22Rv1 (cell line): ENCODE data around the gene PDE3A.

Source experiments
- ZFX ChIP-seq: fragments of 450-650 bp; IDR thresholded peaks from 2 replicates; pipeline ENCODE4 v1.6.1; 2017; ENCODE audit warnings: antibody characterized with exemption, borderline replicate concordance
- TF ChIP-seq, protein P1 (sequence below): fragments of 450-650 bp; IDR thresholded peaks from 2 replicates; pipeline ENCODE4 v1.5.1; 2017; ENCODE audit warnings: mild to moderate bottlenecking

DNA sequence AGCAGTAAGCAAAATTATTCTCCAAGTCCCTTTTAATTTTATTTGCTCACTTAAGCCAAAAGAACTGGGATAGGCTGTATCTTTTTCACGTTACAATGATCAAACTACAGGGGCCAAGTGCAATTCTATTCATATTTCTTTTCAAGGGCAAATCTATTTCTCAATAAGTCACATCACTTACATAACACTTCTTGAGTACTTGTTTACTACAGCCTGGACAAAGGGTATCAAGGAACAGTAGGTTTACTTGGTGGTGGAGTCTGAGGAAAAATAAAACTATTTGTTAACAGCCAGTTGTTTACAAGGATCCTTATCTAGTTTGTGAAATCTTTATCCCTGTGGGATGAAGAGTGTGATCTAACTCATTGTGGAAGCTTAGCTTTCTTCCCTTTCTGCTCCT is 72.1 kb downstream of the PDE3A start:
- TF ChIP-seq, protein P1, sequence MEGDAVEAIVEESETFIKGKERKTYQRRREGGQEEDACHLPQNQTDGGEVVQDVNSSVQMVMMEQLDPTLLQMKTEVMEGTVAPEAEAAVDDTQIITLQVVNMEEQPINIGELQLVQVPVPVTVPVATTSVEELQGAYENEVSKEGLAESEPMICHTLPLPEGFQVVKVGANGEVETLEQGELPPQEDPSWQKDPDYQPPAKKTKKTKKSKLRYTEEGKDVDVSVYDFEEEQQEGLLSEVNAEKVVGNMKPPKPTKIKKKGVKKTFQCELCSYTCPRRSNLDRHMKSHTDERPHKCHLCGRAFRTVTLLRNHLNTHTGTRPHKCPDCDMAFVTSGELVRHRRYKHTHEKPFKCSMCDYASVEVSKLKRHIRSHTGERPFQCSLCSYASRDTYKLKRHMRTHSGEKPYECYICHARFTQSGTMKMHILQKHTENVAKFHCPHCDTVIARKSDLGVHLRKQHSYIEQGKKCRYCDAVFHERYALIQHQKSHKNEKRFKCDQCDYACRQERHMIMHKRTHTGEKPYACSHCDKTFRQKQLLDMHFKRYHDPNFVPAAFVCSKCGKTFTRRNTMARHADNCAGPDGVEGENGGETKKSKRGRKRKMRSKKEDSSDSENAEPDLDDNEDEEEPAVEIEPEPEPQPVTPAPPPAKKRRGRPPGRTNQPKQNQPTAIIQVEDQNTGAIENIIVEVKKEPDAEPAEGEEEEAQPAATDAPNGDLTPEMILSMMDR, result no peak
- TF ChIP-seq ZFX, result no peak
